ENCODE data around the gene AOPEP. TPM values are rescaled to one million over a fixed set of nuclear protein-coding genes. Genes with fewer than 3 reads are reported as not detected.

AOPEP gene
- polyA plus RNA-seq, 1 donor from 2014 or later = 10.0 TPM

DNA sequence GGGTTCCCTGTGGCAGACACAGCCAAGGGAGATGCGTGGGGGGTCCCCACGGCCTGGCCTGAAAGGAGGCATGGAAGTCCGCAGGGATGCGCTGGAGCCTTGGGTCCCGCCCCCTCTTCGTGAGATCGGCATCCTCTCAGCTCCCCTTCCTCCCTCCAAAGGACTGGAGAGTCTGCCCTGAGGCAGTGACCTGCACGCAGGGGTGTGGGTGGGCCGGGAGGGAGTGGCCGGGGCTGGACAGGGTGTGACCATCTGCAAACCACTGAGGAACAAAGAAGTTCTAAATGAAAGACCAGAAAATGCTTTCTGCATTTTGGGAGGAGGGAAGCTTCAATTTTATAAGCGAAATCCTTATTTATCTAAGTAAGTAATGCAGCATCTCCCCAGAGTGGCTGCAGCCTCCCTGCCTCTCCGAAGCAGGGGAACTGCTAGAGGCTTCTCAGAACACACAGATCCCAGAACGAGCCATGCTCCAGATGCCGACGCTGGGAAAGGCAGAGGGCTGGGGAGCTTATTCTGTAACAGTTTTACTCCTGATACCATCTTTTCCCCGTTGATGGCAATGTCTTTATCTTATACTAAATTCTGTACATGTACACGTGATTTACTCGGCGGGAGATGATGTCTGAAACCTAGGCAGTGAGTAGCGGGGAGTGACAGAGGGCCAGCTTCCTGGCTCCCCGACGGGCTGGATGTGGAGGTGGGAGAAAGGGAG is 369.3 kb downstream of the AOPEP start:
- no peak overlapping the region for H3K4me2 ChIP-seq (ENCODE audit: low read length)
- no peak overlapping the region for H2AFZ ChIP-seq (ENCODE audit: low read depth, low read length)
- TF ChIP-seq REST (IDR thresholded peaks at IDR 0.05; ENCODE audit: borderline replicate concordance) (no peak), SMC3 (conservative IDR thresholded peaks at IDR 0.05; ENCODE audit: poor library complexity) (no peak), POLR2AphosphoS5 (IDR thresholded peaks at IDR 0.05) (no peak), MXI1 (conservative IDR thresholded peaks at IDR 0.05; ENCODE audit: poor library complexity, severe bottlenecking) (no peak), TAF1 (IDR thresholded peaks at IDR 0.05; ENCODE audit: low read depth) (no peak)
- H3K79me2 ChIP-seq (replicated peaks; ENCODE audit: insufficient read depth, low read length) = no peaks in the 10 kb centered on the region
- H3K4me3 ChIP-seq (ENCODE audit: low read length) = no peak overlapping the region
- H3K27me3 ChIP-seq (ENCODE audit: insufficient read depth, low read depth, low read length) = no peaks in the 10 kb centered on the region
- no peaks in the 10 kb centered on the region for H3F3A ChIP-seq (ENCODE audit: insufficient read depth, low read length, poor library complexity, severe bottlenecking)
- no peaks in the 10 kb centered on the region for H3K9me3 ChIP-seq (ENCODE audit: low read length)
- H3K27ac ChIP-seq (ENCODE audit: low read length) = no peak overlapping the region
- H3K9me2 ChIP-seq (ENCODE audit: insufficient read depth, low read length) = no peaks in the 10 kb centered on the region
- H3K36me3 ChIP-seq (ENCODE audit: insufficient read depth, low read length) = no peaks in the 10 kb centered on the region
- H3K9ac ChIP-seq (ENCODE audit: low read length) = no peak overlapping the region
- H4K20me1 ChIP-seq (ENCODE audit: insufficient read depth) = no peaks in the 10 kb centered on the region

DNA sequence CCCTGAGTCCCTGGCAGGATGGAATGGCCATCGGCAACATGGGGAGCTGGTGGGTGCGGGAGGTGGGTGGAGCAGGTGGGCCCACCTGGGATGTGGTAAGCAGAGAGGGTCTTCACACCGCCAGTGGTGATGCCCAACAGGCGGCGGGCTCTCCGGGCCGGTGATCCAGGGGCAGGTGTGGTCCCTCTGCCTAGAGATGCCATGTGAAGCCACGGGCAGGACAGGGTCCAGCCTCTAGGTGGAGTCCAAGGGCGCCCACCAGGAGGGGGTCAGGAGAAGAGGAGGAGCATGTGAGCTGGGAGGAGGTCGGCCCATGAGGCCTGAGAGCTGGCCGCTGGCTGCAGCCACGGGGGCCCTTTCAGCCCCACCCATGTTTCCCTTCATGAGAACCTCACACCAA is 369.9 kb downstream of the AOPEP start:
- Histone ChIP-seq H3K9ac (ENCODE audit: low read length) (no peak overlapping the region), H3K79me2 (replicated peaks; ENCODE audit: insufficient read depth, low read length) (no peaks in the 10 kb centered on the region), H3F3A (ENCODE audit: insufficient read depth, low read length, poor library complexity, severe bottlenecking) (no peaks in the 10 kb centered on the region), H3K4me3 (ENCODE audit: low read length) (no peak overlapping the region), H2AFZ (ENCODE audit: low read depth, low read length) (no peak overlapping the region), H3K27me3 (ENCODE audit: insufficient read depth, low read depth, low read length) (no peaks in the 10 kb centered on the region), H3K36me3 (ENCODE audit: insufficient read depth, low read length) (no peaks in the 10 kb centered on the region), H3K9me2 (ENCODE audit: insufficient read depth, low read length) (no peaks in the 10 kb centered on the region), H3K27ac (ENCODE audit: low read length) (no peak overlapping the region), H3K4me2 (ENCODE audit: low read length) (no peak overlapping the region), H4K20me1 (ENCODE audit: insufficient read depth) (no peaks in the 10 kb centered on the region), H3K9me3 (ENCODE audit: low read length) (no peaks in the 10 kb centered on the region)
- TF ChIP-seq EP300 (conservative IDR thresholded peaks at IDR 0.05; ENCODE audit: poor library complexity, severe bottlenecking) (no peak), SMC3 (conservative IDR thresholded peaks at IDR 0.05; ENCODE audit: poor library complexity) (no peak), REST (IDR thresholded peaks at IDR 0.05; ENCODE audit: borderline replicate concordance) (no peak), EZH2 (IDR thresholded peaks at IDR 0.05; ENCODE audit: borderline replicate concordance, insufficient read depth, low read length, poor library complexity, severe bottlenecking) (no peak), MXI1 (conservative IDR thresholded peaks at IDR 0.05; ENCODE audit: poor library complexity, severe bottlenecking) (no peak), TAF1 (IDR thresholded peaks at IDR 0.05; ENCODE audit: low read depth) (no peak), RAD21 (conservative IDR thresholded peaks at IDR 0.05) (no peak), POLR2AphosphoS5 (IDR thresholded peaks at IDR 0.05) (no peak)
- TF ChIP-seq, protein P1, sequence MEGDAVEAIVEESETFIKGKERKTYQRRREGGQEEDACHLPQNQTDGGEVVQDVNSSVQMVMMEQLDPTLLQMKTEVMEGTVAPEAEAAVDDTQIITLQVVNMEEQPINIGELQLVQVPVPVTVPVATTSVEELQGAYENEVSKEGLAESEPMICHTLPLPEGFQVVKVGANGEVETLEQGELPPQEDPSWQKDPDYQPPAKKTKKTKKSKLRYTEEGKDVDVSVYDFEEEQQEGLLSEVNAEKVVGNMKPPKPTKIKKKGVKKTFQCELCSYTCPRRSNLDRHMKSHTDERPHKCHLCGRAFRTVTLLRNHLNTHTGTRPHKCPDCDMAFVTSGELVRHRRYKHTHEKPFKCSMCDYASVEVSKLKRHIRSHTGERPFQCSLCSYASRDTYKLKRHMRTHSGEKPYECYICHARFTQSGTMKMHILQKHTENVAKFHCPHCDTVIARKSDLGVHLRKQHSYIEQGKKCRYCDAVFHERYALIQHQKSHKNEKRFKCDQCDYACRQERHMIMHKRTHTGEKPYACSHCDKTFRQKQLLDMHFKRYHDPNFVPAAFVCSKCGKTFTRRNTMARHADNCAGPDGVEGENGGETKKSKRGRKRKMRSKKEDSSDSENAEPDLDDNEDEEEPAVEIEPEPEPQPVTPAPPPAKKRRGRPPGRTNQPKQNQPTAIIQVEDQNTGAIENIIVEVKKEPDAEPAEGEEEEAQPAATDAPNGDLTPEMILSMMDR (IDR thresholded peaks at IDR 0.05; ENCODE audit: poor library complexity, severe bottlenecking) = no peak
